Measurements from ENCODE around the gene NAT8.

GRCh38 chr2:73651591-73652230, 9.5 kb upstream of the NAT8 start:
- TF ChIP-seq, protein P1, sequence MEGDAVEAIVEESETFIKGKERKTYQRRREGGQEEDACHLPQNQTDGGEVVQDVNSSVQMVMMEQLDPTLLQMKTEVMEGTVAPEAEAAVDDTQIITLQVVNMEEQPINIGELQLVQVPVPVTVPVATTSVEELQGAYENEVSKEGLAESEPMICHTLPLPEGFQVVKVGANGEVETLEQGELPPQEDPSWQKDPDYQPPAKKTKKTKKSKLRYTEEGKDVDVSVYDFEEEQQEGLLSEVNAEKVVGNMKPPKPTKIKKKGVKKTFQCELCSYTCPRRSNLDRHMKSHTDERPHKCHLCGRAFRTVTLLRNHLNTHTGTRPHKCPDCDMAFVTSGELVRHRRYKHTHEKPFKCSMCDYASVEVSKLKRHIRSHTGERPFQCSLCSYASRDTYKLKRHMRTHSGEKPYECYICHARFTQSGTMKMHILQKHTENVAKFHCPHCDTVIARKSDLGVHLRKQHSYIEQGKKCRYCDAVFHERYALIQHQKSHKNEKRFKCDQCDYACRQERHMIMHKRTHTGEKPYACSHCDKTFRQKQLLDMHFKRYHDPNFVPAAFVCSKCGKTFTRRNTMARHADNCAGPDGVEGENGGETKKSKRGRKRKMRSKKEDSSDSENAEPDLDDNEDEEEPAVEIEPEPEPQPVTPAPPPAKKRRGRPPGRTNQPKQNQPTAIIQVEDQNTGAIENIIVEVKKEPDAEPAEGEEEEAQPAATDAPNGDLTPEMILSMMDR (IDR thresholded peaks at IDR 0.05; ENCODE audit: low read depth, low read length), result no peak
- no peak for TF ChIP-seq EZH2phosphoT487 (IDR thresholded peaks at IDR 0.05; ENCODE audit: low read depth)
